ENCODE results near the gene ARHGAP15.

The ARHGAP15 gene

GRCh38 chr2:143802871-143803650, 673.8 kb downstream of the ARHGAP15 start:
- Histone ChIP-seq H3K36me3 (ENCODE audit: control insufficient read depth, low read length) (no peaks in the 10 kb centered on the region), H3F3A (ENCODE audit: control insufficient read depth, insufficient read depth) (no peaks in the 10 kb centered on the region), H3K4me2 (ENCODE audit: low read length) (no peak overlapping the region), H3K4me3 (ENCODE audit: low read length) (no peak overlapping the region), H3K27ac (ENCODE audit: low read depth, low read length) (no peak overlapping the region), H3K27me3 (ENCODE audit: control insufficient read depth, low read length) (no peaks in the 10 kb centered on the region), H3K9me2 (replicated peaks; ENCODE audit: control insufficient read depth, low read length) (no peaks in the 10 kb centered on the region), H3K4me1 (ENCODE audit: control insufficient read depth, low read length) (no peaks in the 10 kb centered on the region), H3K79me2 (ENCODE audit: control insufficient read depth, low read length) (no peaks in the 10 kb centered on the region), H4K20me1 (ENCODE audit: control insufficient read depth, insufficient read depth, low read depth, low read length) (no peaks in the 10 kb centered on the region), H3K9me3 (ENCODE audit: control insufficient read depth, insufficient read depth, low read length) (no peaks in the 10 kb centered on the region)
- TF ChIP-seq, protein P1, sequence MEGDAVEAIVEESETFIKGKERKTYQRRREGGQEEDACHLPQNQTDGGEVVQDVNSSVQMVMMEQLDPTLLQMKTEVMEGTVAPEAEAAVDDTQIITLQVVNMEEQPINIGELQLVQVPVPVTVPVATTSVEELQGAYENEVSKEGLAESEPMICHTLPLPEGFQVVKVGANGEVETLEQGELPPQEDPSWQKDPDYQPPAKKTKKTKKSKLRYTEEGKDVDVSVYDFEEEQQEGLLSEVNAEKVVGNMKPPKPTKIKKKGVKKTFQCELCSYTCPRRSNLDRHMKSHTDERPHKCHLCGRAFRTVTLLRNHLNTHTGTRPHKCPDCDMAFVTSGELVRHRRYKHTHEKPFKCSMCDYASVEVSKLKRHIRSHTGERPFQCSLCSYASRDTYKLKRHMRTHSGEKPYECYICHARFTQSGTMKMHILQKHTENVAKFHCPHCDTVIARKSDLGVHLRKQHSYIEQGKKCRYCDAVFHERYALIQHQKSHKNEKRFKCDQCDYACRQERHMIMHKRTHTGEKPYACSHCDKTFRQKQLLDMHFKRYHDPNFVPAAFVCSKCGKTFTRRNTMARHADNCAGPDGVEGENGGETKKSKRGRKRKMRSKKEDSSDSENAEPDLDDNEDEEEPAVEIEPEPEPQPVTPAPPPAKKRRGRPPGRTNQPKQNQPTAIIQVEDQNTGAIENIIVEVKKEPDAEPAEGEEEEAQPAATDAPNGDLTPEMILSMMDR (IDR thresholded peaks at IDR 0.05; ENCODE audit: low read depth, low read length, poor library complexity, severe bottlenecking) = no peak
- no peak for TF ChIP-seq EZH2phosphoT487 (IDR thresholded peaks at IDR 0.05; ENCODE audit: borderline replicate concordance, low read length)

GRCh38 chr2:143803936-143804335, 674.7 kb downstream of the ARHGAP15 start:
- Histone ChIP-seq H3K27me3 (ENCODE audit: control insufficient read depth, low read length) (no peaks in the 10 kb centered on the region), H3K27ac (ENCODE audit: low read depth, low read length) (no peak overlapping the region), H3F3A (ENCODE audit: control insufficient read depth, insufficient read depth) (no peaks in the 10 kb centered on the region), H3K4me1 (ENCODE audit: control insufficient read depth, low read length) (no peaks in the 10 kb centered on the region), H3K4me2 (ENCODE audit: low read length) (no peak overlapping the region), H3K9me3 (ENCODE audit: control insufficient read depth, insufficient read depth, low read length) (no peaks in the 10 kb centered on the region), H3K4me3 (ENCODE audit: low read length) (no peak overlapping the region), H3K36me3 (ENCODE audit: control insufficient read depth, low read length) (no peaks in the 10 kb centered on the region), H4K20me1 (ENCODE audit: control insufficient read depth, insufficient read depth, low read depth, low read length) (no peaks in the 10 kb centered on the region), H3K79me2 (ENCODE audit: control insufficient read depth, low read length) (no peaks in the 10 kb centered on the region), H3K9me2 (replicated peaks; ENCODE audit: control insufficient read depth, low read length) (no peaks in the 10 kb centered on the region; the same call in 1 of the 2 replicates)
- TF ChIP-seq, protein P1 (IDR thresholded peaks at IDR 0.05; ENCODE audit: low read depth, low read length, poor library complexity, severe bottlenecking) = no peak
- TF ChIP-seq EZH2phosphoT487 (IDR thresholded peaks at IDR 0.05; ENCODE audit: borderline replicate concordance, low read length) = no peak

- Histone ChIP-seq H3K36me3 (ENCODE audit: control insufficient read depth, low read length) (no peaks in the 10 kb centered on the region), H3K4me3 (ENCODE audit: low read length) (no peak overlapping the region), H3K27me3 (ENCODE audit: control insufficient read depth, low read length) (no peaks in the 10 kb centered on the region), H3K27ac (ENCODE audit: low read depth, low read length) (no peak overlapping the region), H3K4me2 (ENCODE audit: low read length) (no peak overlapping the region), H3K9me3 (ENCODE audit: control insufficient read depth, insufficient read depth, low read length) (no peaks in the 10 kb centered on the region), H3K9me2 (replicated peaks; ENCODE audit: control insufficient read depth, low read length) (no peaks in the 10 kb centered on the region; the same call in 1 of the 2 replicates), H4K20me1 (ENCODE audit: control insufficient read depth, insufficient read depth, low read depth, low read length) (no peaks in the 10 kb centered on the region), H3F3A (ENCODE audit: control insufficient read depth, insufficient read depth) (no peaks in the 10 kb centered on the region), H3K79me2 (ENCODE audit: control insufficient read depth, low read length) (no peaks in the 10 kb centered on the region), H3K4me1 (ENCODE audit: control insufficient read depth, low read length) (no peaks in the 10 kb centered on the region)
- TF ChIP-seq EZH2phosphoT487 (IDR thresholded peaks at IDR 0.05; ENCODE audit: borderline replicate concordance, low read length) = no peak
- TF ChIP-seq, protein P1 (IDR thresholded peaks at IDR 0.05; ENCODE audit: low read depth, low read length, poor library complexity, severe bottlenecking) = no peak
Observed at GRCh38 chr2:143805666-143806065, 676.4 kb downstream of the ARHGAP15 start.
